GM19035 (cell line): ENCODE data around the gene MT1H.

Experiments used
- ATAC-seq: cut with Tn5 transposase; IDR thresholded peaks from one replicate; pipeline ENCODE4 v1.9.1; 2021; ENCODE audit not compliant: unreplicated experiment

MT1H gene

DNA sequence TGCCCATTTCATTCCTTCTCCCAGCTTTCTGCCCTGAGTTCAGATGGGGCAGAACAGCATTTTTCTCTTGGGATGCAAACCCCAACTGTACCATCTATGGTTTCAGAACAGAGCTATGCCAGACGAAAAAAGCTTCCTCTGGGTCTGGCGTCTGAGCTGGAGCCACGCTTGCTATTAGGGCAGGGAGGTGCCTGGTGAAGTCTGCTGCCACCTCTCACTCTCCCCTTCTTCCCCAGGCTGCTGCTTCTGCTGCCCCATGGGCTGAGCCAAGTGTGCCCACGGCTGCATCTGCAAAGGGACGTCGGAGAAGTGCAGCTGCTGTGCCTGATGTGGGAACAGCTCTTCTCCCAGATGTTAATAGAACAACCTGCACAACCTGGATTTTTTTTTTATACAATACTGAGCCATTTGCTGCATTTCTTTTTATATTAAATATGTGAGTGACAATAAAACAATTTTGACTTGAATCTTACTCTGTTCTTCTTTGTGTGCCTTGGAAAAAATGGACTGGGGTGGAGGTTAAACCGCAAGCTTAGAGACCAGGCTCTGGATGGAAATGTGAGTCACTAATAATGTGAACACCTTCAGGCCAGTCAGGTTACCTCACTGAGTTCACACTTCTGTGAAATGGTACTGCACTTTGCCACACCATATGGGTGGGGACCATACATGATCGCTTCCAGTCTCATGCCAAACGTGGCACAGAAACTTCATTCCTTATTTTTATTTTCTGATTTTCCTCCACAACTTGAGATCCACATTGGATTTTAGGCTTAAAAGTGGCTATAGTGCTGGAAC lies 32.8 kb upstream of the MT1H start:
- no peak for ATAC-seq

DNA sequence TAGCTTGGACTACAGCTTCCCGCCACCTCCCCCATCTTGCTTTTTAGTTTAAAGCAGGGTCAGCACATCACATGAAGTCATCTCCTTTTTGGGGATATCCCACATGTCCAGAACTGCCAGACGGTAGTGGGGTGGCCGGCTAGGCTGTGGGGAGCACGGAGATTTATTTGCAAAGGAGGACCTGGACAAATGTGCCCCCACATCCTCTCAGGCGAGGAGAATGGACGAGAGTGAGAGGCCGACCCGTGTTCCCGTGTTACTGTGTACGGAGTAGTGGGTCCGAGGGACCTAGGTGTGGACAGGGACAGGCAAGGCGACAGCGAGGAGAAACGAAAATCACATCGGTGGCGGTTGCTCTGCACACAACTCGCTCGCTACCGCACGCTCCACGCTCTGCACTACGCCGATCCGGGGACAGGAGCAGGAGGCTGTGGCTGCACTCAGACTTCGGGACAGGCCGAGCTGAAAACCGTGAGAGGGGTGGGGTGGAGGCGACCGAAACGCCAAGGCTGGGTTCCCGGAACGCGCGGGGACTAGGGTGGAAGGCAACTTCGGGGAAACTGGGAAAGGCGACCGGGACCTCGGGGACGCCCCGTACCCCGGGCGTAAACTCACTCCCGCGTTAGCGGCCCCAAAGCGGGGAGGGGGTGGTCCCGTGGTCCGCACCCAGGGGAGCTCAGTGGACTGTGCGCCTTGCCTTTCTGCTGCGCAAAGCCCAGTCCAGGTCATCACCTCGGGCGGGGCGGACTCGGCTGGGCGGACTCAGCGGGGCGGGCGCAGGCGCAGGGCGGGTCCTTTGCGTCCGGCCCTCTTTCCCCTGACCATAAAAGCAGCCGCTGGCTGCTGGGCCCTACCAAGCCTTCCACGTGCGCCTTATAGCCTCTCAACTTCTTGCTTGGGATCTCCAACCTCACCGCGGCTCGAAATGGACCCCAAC lies 31.5 kb upstream of the MT1H start, which contains the start of gene MT1A:
Gene MT1A (plus strand): TSS at position 853 of the 937 bp plus-strand sequence. CDS start 73 bp downstream, at position 926.
- no peak for ATAC-seq

DNA sequence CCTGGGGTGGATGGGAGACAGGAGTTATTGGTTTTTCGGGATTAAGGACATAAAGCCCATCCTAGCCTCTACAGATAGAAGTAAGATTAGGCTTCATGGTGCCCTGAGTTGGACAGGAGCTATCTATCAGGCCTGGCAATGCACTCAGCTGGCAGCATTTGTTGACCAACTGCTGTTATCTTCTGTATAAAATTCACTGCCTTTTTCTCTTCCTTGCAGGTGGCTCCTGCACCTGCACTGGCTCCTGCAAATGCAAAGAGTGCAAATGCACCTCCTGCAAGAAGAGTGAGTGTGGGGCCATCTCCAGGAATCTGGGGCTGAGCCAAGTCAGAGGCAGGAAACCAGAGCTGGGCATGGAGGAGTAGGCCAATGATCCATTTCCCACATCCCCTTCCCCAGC lies 30.6 kb upstream of the MT1H start:
- no peak for ATAC-seq

DNA sequence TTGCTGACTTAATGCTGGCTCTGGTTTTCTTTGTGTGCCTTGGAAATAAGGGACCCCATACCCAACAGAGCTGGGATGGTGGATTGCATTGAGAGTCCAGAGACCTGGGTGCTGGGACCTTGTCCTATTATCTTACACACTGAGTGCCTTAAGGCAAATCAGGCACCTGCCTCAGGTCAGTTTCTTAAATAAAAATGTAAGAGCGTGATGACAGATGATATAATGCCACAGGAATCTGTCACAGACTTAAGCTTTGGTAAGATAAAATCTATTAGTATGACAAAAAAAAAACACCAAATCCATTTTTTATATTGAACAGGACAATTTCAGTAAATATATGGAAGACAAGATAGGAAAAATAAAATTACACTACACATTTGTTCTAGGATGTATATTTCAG lies 29.5 kb upstream of the MT1H start:
- ATAC-seq, result no peak

DNA sequence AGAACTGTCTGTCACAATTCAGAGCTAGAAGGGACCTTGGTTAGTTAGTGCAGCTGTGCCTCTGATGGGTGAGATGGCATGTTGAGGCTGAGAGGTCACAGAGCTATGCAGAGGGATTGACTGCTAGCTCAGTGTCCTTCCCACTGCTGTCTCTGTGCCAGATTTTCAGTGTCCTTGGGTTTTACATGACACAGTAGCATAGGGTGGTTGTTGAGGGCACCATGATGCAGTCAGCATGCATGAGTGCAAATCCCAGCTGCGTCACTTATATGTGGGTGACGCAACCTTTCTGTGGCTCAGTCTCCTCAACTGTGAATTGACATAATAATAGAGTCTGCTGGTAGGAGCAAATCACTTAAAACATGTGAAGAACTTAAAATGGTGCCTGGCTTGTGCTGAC lies 28.4 kb upstream of the MT1H start:
- ATAC-seq, result no peak

DNA sequence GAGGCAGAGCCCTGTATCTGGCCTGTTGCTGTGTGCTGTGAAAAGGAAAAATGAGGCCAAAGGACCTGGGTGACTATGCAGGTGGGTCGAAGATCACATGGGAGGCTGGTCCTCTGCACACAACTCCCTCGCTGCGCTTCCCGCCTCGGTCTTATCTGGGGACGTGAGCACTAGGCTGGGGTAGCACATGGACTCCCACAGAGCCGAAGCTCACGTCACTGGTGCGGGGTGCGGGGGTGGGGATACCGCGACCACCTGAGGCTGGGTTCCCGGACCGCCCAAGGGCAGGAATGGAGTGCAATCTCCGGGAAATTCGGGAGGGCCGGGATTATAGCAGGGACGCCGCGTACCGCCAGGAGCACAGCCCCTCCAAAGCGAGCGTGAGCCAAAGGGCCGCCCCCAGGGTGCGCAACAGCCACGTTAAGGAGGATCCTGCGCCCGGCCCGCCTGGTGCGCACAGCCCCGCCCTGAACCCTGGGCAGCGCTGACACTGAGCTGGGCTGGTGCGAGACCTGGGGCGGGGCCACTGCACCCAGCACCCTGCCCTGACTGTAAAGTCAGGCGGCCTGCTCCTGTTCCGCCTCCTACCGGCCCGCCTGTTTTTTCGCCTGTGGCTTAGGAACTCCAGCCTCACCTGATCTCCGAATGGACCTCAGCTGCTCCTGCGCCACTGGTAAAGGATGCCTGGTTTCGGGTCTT lies 26.4 kb upstream of the MT1H start:
- no peak for ATAC-seq

DNA sequence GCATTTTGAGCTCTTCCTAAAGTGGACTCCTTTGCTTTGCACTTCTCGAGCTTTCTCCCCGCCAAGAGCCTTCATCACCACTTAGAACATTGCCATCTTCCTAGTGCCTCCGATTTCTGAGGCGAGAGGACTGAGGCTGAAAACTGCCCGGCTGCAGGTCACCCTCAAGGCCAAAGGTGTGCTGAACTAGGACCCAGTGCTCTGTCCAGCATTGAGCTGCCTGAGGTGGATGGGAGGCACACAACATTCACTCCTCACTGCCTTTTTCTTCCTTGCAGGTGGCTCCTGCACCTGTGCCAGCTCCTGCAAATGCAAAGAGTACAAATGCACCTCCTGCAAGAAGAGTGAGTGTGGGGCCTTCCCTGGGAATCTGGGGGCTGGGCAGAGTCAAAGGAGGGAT lies 25.8 kb upstream of the MT1H start:
- no peak for ATAC-seq

DNA sequence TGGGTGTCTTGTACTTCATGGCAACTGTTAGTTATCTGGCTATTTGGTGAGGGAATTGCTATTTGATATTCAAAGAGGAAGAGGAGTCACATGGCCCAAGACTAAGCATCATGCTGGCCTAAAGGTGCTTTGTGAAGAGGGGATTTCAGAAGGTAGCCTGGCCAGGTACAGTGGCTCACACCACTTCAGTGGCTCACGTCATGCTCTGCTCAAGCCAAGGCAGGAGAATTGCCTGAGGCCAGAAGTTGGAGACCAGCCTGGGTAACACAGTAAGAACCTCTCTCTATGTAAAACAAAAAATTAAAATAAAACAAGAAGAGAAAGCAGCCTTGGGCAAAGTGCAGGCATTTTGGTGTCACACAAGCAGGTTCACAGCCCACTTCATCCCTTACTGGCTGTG lies 24.3 kb upstream of the MT1H start:
- no peak for ATAC-seq

DNA sequence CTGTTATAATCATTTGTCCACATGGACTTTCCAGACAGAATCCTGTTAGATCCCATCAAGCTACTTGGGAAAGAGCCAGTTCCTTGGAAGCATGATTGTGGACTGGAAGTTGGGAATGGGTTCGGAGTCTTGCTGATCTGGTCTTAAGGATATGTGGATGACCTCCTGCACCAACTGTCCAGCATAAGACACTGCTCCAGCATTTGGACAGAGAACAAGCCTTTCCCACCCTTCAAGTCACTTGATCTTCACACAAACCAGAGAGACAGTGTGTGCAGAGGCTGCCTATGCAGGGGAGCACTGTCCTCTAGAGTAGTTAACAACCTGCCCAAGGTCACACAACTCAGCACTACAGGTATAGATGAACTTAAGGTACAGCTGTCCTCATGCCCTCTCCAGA lies 23.8 kb upstream of the MT1H start:
- no peak for ATAC-seq

DNA sequence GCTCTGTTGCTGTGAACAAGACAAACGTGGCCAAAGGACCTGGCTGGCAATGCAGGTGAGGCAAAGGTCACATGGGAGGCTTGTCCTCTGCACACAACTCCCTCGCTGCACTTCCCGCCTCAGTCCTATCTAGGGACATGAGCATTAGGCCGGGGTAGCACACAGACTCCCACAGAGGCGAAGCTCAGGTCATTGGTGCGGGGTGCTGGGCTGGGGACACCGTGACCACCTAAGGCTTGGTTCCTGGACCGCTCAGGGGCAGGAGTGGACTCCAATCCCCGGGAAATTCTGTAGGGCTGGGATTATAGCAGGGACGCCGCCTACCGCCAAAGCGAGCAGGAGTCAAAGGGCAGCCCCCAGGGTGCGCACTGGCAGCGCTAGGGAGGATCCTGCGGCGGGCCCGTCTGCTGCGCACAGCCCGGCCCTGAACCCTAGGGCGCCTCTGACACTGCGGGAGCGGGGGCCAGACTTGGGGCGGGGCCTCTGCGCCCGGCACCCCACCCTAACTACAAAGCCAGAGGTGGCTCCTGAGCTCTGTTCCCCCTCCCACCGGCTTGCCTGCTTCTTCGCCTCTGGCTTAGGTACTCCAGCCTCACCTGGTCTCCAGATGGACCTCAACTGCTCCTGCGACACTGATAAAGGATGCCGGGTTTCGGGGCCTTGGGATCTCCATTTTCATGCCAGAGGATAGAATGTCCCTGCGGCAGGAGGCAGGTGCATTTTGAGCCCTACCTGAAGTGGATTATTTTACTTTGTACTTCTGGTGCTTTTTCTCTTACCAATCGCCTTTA lies 21.8 kb upstream of the MT1H start:
- no peak for ATAC-seq

DNA sequence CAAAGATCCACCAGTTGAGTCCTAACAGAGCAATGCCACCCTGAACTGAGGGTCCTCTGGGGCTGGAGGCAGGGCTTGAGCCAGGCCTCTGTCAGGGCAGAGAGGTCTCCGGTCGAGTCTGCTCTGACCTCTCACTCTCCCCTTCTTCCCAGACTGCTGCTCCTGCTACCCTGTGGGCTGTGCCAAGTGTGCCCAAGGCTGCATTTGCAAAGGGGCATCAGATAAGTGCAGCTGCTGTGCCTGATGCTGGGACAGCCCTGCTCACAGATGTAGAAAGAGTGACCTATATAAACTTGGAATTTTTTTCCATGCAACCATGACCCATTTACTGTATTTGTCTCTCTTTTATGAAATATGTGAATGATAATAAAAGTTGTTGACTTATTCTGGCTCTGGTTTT lies 20.3 kb upstream of the MT1H start:
- no peak for ATAC-seq

DNA sequence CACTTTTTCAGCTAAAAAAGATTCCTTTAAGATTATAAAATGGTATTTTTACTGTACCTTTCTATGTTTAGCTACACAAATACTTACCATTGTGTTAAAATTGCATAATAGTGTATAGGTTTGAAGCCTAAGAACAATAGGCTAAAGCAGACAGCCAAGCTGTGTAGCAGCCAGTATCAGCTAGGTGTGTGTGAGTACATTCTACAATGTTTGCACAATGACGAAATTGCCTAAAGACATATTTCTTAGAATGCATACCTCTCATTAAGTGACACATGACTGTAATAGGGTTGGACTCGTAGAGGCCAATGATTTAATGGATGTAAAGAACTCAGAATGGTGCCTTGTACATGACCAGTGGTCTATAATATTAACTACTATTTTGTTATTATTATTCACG lies 19.8 kb upstream of the MT1H start:
- no peak for ATAC-seq

DNA sequence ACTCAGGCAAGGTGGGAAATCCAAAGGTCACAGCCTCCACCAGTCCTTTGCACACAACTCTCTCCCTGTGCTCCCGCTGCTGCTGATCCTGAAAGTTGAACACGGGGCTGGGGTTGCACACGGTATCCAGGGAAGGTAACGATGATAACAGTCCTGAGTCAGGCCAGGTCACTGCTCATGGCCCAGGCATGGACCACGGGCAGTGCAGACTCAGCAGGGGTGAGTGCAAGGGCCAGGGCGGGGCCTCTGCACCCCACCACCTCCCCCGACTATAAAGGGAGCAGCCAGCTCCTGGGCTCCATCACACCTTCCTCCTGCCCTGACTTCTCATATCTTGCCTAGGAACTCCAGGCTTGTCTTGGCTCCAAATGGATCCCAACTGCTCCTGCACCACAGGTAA lies 18.0 kb upstream of the MT1H start, which contains the start of gene MT1B:
Gene MT1B (plus strand): TSS at position 301 of the 400 bp plus-strand sequence. CDS start 68 bp downstream, at position 369.
- no peak for ATAC-seq

DNA sequence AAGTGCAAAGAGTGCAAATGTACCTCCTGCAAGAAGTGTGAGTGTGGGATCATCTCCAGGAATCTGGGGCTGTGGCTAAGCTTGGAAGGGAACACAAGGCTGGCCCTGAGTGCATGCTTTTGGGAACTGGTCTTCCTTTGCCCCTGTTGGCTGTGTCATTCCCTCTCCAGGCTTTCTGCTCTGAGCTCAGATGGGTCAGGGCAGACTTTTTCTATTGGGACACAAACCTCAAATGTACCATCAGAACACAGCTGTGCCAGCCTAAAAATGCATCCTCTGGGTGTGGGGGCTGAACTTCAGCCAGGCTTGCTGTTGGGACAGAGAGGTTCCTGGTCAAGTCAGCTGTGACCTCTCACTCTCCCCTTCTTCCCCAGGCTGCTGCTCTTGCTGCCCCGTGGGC lies 17.0 kb upstream of the MT1H start:
- no peak for ATAC-seq

DNA sequence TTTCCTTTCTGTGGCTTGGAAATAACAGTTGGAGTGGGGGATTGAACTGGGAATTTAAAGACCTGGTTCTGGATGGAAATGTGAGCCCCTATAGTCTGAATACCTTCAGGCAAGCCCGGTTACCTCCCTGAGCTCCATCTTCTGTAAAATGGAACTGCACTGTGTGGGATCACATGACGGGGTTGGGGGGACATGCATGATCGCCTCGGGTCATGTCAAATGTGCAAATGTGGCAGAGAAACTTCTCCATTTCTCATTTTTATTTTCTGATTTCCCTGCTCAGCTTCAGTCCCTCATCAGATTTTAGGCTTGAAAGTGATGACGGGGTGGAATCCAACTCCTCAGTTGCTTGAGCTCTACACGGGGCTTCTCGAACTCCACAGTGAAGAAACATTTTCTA lies 16.4 kb upstream of the MT1H start:
- no peak for ATAC-seq

DNA sequence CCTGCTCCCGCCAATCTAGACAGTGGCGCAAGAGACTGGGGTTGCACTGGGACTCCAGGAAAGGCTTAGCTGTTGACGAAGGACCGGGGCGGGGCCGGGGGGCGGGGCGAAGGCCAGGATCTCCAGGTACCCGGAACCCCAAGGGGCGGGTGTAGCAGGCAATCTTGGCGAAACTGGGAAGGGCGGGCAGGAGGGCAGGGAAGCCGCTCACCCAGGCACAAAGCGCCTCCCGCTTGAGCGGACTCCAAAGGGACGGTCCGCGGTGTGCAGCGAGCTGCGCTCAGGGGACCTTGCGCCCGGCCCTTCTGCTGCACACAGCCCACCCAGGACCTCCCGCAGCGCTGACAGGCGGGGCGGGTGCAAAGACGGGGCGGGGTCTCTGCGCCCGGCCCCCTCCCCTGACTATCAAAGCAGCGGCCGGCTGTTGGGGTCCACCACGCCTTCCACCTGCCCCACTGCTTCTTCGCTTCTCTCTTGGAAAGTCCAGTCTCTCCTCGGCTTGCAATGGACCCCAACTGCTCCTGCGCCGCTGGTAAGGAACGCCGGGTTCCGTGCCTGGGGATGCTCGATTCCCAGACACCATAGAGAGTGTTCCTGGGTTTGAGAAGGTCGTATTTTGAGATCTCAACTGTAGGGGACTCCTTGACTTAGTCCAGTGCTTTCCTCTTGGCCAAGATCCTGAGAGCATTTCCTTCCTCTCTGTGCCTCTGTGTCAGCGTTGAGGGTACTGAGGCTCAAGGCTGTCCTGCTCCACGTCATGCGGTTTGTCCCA lies 11.9 kb upstream of the MT1H start, which contains the start of gene MT1F:
Gene MT1F (plus strand): TSS at position 405 of the 772 bp plus-strand sequence. CDS start 100 bp downstream, at position 505.
- ATAC-seq, result no peak

DNA sequence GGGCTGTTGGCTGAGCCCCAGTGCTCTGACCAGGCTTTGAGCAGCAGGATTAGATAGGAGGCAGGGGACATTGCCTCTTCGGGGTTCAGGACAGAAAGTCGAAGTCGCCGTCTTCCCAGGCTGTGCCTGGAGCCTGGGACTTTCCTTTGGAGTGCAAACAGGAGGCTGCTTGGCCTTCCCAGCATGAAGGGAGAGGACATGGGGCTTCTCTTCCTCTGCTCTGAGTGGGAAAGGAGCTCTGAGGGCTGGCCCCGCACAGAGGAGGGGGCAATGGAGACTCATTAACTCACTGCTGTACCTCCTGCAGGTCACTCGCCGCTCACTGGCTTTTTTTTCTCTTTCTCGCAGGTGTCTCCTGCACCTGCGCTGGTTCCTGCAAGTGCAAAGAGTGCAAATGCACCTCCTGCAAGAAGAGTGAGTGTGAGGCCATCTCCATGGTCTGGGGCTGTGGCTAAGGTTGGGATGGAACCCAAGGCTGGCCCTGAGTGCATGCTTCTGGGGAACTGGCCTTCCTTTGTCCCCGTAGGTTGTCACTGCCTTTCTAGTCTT lies 11.2 kb upstream of the MT1H start:
- no peak for ATAC-seq

DNA sequence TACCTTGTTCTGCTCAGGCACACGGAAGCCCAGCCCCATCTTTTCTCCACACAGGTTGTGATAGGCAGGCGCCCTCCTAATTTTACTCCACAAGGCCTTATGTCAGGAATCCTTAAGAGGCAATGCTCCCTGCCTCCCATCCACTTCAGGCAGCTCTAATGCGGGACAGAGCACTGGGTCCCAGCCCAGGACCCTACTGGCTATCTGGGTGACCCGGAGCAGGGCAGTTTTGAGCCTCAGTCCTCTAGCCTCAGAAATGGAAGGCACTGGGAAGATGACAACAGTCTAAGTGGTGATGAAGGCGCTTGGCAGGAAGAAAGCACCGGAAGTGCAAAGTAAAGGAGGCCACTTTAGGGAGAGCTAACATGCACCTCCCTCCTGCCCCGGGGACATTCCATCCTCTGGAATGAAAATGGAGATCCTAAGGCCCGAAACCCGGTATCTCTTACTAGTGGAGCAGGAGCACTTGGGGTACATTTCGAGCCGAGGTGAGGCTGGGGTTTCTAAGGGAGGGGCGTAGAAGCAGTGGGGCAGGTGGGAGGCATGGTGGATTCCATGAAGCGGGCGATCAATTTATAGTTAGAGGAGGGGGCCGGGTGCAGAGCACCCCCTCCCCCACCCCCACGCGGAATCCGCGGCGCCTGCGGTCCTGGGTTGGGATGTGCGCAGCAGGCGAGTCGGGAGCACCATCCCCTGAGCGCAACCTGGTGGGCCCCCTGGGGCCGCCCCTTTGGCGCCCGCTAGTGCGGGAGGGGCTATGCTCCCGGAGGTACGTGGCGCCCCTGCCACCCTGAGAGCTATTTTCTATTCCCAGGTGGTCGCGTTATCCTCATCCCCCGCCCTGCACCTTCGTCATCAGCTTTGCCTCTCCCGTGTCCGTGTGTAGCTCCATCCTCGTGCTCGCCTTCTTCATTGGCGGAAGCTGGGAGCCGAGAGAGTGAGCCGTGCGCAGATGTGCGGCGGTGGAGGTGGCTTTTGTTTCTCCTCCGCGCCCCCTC lies 7.0 kb upstream of the MT1H start:
- no peak for ATAC-seq
